Parathyroid adenoma (tissue), 2 donors: ENCODE results near the gene MRPL30.
"Not testable (repeated sequence)": the region's sequence is repeated elsewhere in the genome, so short reads cannot be mapped to it uniquely, and the experiment has no call there.

Source experiments
- H2AFZ ChIP-seq: fragments of 300-600 bp; sonication (generic); one replicate; pipeline ENCODE4 v1.7.0; 2017; ENCODE audit warnings: antibody characterized with exemption, mild to moderate bottlenecking
- H3K27ac ChIP-seq: fragments of 300-600 bp; sonication (generic); one replicate; pipeline ENCODE4 v1.7.0; 2017
- H3K27me3 ChIP-seq: fragments of 300-600 bp; sonication (generic); one replicate; pipeline ENCODE4 v1.7.0; 2017; ENCODE audit warnings: low read length; ENCODE audit not compliant: control insufficient read depth, insufficient read depth
- H3K36me3 ChIP-seq: fragments of 300-600 bp; sonication (generic); one replicate; pipeline ENCODE4 v1.7.0; 2017; ENCODE audit warnings: low read length; ENCODE audit not compliant: control insufficient read depth, insufficient read depth
- H3K4me1 ChIP-seq: fragments of 300-600 bp; sonication (generic); one replicate; pipeline ENCODE4 v1.7.0; 2017; ENCODE audit warnings: control low read depth
- H3K4me2 ChIP-seq: fragments of 300-600 bp; sonication (generic); one replicate; pipeline ENCODE4 v1.7.0; 2017; ENCODE audit warnings: low read length
- H3K4me3 ChIP-seq: fragments of 300-600 bp; sonication (generic); one replicate; pipeline ENCODE4 v1.7.0; 2017; ENCODE audit warnings: low read depth, low read length
- H3K79me2 ChIP-seq: fragments of 300-600 bp; sonication (generic); one replicate; pipeline ENCODE4 v1.7.0; 2017; ENCODE audit warnings: control low read depth
- H3K9ac ChIP-seq: fragments of 300-600 bp; sonication (generic); one replicate; pipeline ENCODE4 v1.7.0; 2017; ENCODE audit warnings: mild to moderate bottlenecking
- H3K9me3 ChIP-seq: fragments of 300-600 bp; sonication (generic); one replicate; pipeline ENCODE4 v1.7.0; 2017; ENCODE audit warnings: low read length; ENCODE audit not compliant: control insufficient read depth
- CTCF ChIP-seq: fragments of 300-600 bp; sonication (generic); IDR thresholded peaks from one replicate; pipeline ENCODE4 v1.7.0; 2017; ENCODE audit warnings: antibody characterized with exemption, mild to moderate bottlenecking
- donor health status: primary hyperparathyroidism.

Gene MRPL30

GRCh38 chr2:99180755-99181623, at the start of gene MRPL30, which contains the start of gene MITD1:
Gene MRPL30, plus strand, starts transcription at chr2:99181184. Its CDS starts 5,020 bp downstream, at chr2:99186204.
Gene MITD1, minus strand, starts transcription at chr2:99181058. Its CDS starts 77 bp downstream, at chr2:99180981.
- Histone ChIP-seq H2AFZ (peak within 1 kb of the TSS; percentile 91), H3K36me3 (no peaks in the 10 kb centered on the region), H3K4me3 (peak within 1 kb of the TSS; percentile 93), H3K79me2 (peaks cover 33% of the 10 kb centered on the region), H3K9me3 (no peaks in the 10 kb centered on the region), H3K4me2 (peak within 1 kb of the TSS; percentile 86), H3K27ac (peak within 1 kb of the TSS; percentile 62), H3K4me1 (peaks cover 5% of the 10 kb centered on the region), H3K27me3 (no peaks in the 10 kb centered on the region), H3K9ac (peak within 1 kb of the TSS; percentile 34)
- TF ChIP-seq CTCF: peak; percentile 7

GRCh38 chr2:99135044-99135556, 45.9 kb upstream of the MRPL30 start:
- H3K27me3 ChIP-seq, H3K9me3 ChIP-seq, H3K4me3 ChIP-seq, H3K9ac ChIP-seq, H3K4me2 ChIP-seq, H3K4me1 ChIP-seq, H2AFZ ChIP-seq, H3K27ac ChIP-seq, H3K79me2 ChIP-seq, H3K36me3 ChIP-seq: not testable (repeated sequence)

- Histone ChIP-seq H3K9me3 (no peaks in the 10 kb centered on the region), H3K4me2 (no peak overlapping the region), H3K27ac (no peak overlapping the region), H3K79me2 (no peaks in the 10 kb centered on the region), H3K36me3 (no peaks in the 10 kb centered on the region), H3K4me3 (no peak overlapping the region), H3K9ac (no peak overlapping the region), H2AFZ (no peak overlapping the region), H3K4me1 (peaks cover 6% of the 10 kb centered on the region), H3K27me3 (no peaks in the 10 kb centered on the region)
- no peak for TF ChIP-seq CTCF
These were observed 42.0 kb upstream of the MRPL30 start for GRCh38 chr2:99139003-99139402.

- Histone ChIP-seq H3K4me3 (peak overlapping the region; percentile 65), H3K9me3 (no peaks in the 10 kb centered on the region), H3K4me1 (peaks cover 6% of the 10 kb centered on the region), H2AFZ (peak overlapping the region; percentile 97), H3K79me2 (no peaks in the 10 kb centered on the region), H3K9ac (no peak overlapping the region), H3K4me2 (peak overlapping the region; percentile 62), H3K36me3 (no peaks in the 10 kb centered on the region), H3K27ac (peak overlapping the region; percentile 93), H3K27me3 (no peaks in the 10 kb centered on the region)
- no peak for TF ChIP-seq CTCF
These were observed 40.7 kb upstream of the MRPL30 start for GRCh38 chr2:99140056-99140859.

GRCh38 chr2:99140860-99141109, 40.2 kb upstream of the MRPL30 start:
- no peaks in the 10 kb centered on the region for H3K9me3 ChIP-seq
- H3K79me2 ChIP-seq: no peaks in the 10 kb centered on the region
- peak overlapping the region; percentile 65 for H3K9ac ChIP-seq
- no peaks in the 10 kb centered on the region for H3K27me3 ChIP-seq
- H3K4me2 ChIP-seq: peak overlapping the region; percentile 62
- H3K36me3 ChIP-seq: no peaks in the 10 kb centered on the region
- TF ChIP-seq CTCF: no peak
- peak overlapping the region; percentile 97 for H2AFZ ChIP-seq
- peak overlapping the region; percentile 65 for H3K4me3 ChIP-seq
- peaks cover 6% of the 10 kb centered on the region for H3K4me1 ChIP-seq
- peak overlapping the region; percentile 93 for H3K27ac ChIP-seq
